HG03565 (cell line): ENCODE measurements around the gene CA11.

Source experiments
- ATAC-seq: cut with Tn5 transposase; IDR thresholded peaks from one replicate; pipeline ENCODE4 v1.9.1; 2021; ENCODE audit warnings: mild to moderate bottlenecking, moderate library complexity; ENCODE audit not compliant: unreplicated experiment

The CA11 gene

DNA sequence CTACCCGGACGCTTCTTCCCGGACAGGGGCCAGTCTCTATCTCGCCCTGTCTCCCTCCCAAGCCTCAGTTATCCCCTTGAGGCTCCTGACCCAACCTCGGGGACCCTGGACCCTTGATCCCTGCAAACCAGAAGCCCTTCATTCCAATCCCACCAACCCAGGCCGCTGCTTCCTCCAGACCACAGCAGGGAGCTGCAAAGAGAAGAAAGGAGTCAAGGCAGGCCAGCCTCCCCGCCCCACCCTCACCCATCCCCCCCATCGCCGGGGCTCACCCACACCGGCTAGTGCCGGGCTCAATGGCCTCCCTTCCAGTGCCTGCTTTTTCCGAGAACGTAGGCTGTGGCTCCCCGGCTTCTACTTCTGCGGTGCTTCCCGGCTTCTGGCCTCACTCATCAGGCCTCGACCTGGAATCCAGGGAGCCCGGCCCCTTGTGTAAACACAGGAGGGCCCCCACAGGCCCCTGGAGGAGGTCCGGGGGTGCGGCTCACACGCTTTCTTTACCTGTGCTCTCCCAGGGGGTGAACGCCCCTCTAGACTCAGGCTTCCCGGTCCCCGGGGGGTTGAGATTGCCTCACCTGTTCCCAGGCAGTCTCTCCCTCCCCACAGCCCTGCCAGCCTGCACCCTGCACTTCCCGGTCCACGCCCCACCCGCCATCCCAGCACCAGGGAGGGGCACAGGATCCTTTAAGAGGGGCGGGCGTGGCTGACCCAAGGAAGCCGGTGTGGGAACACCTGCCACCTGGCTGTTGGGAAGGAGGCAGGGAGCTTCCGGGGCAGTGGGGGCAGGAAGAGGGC is 31.4 kb downstream of the CA11 start, which contains the start of gene FAM83E:
FAM83E (minus strand) TSS at position 641 of the 795 bp plus-strand sequence. CDS start 1,704 bp downstream, outside the sequence.
- no peak for ATAC-seq

DNA sequence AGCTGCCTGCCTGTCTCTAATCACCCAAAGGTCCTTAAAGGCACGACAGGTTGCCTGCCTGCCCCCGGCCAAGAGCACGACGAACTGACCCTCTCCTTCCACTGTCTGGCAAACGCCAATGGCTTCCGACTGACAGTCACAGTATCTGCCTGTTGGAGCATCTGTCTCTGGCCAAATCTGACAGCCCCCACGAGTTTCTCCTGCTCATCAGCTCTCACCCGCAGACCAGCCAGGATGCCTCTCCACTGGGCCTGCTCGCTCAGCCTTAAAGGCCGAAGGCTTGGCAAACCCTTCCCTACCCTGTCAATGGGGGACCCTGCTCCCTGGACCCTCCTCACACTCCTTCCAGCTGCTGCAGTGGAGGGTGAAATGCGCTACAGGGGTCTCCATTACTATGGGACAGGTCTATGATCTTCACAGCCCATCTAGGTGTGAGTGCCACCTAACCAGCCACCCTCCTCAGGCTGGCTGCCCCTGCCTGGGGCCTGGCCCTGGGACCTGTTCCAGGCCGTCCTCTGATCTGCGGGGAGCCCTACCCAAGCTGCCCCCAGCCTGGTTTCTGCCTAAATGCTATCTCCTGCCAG is 32.0 kb downstream of the CA11 start:
- ATAC-seq = no peak

DNA sequence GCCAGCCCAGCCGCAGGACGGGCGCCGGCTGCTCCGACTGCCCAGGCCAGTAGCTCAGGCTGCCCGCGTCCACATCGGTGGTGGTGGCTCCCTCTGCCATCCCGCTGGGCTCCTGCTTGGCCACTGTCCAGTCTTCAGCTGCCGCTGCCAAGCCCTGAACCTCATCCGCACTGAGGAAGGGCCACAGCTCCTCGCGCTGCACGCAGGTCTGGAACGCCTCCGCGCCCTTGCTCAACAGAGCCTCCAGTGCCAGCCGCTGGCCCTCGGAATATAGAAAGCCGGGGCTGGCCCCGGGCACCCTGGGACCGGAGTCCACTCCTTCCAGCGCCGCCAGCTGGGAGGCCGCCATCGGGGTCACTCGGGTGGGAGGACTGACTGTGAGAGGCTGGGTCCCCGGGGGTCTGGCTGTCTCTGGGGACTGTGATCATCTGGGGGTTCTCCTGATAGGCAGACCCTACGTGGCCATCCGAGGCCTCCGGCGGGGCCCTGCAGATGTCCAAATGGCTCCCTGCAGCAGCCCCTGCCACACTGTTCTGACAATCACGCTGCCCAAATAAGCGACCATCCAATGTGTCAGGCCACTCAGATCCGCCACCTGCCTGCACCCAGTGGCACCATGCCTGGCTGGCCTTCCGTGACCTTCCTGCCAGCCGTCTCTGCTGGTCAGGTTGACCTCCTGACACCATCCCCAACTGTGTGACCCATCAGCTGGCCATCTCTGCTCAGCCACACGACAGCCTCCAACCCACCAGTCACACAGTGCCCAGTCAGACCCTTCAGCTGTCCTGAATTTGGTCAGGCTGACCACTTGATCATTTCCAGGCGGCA is 32.7 kb downstream of the CA11 start:
- no peak for ATAC-seq

DNA sequence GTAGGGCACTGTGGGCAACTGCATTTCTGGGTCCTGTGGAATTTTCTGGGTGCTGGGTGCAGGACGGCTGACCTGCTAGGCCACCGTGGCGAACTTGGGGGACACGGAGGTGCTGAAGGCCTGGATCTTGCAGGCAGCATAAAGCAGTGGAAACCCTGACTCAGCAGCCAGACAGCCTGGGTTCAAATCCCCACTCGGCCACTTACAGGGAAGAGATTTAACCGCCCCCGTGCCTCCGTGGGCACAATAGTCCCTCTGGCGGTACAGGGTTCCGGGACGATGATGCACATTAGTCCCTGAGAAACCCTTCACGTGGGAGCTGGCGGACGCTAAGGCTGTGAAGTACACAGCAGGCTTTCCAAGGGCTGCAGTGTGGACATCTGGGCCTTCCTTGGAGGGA is 34.1 kb downstream of the CA11 start:
- no peak for ATAC-seq

- no peak for ATAC-seq
Measured at GRCh38 chr19:48609571-48610108, 36.3 kb downstream of the CA11 start.

DNA sequence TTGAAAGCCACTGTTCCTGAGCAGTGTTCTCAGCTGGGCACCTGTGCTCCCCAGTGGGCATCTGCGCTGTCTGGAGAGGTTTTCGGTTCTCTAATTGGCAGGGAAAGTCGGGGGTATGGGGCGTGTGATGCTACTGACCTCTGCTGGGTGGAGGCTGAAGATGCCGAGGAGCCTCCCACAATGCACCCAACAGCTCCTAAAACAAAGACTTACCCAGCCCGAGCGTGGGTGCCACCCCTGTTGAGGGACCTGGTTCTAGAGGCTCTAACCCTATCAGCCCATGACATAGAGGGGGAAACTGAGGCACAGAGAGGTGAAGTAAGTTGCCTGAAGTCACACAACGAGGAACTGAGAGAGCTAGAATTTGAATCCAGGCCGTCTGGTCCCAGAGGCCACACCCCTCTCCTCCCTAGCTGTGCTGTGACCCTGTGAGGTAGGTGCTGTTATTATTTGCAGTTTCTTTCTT is 37.2 kb downstream of the CA11 start:
- ATAC-seq = no peak

DNA sequence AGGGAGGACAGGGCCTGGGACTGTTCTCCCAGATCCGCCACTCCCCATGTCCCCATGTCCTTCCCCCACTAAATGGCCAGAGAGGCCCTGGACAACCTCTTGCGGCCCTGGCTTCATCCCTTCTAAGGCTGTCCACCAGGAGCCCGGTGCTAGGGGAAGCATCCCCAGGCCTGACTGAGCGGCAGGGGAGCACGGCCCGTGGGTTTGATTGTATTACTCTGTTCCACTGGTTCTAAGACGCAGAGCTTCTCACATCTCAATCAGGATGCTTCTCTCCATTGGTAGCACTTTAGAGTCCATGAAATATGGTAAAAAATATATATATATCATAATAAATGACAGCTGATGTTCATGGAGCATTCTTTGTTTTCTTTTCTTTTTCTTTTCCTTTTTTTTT is 38.6 kb downstream of the CA11 start:
- ATAC-seq = no peak

- no peak for ATAC-seq
Measured at GRCh38 chr19:48606463-48607358, 39.3 kb downstream of the CA11 start, which contains the start of gene SPACA4. TSS of gene SPACA4 (plus strand) at chr19:48606742. CDS start at chr19:48606979, 237 bp downstream.

- ATAC-seq = no peak
Measured at GRCh38 chr19:48603850-48604249, 42.1 kb downstream of the CA11 start.

- no peak for ATAC-seq
Measured at GRCh38 chr19:48603449-48603848, 42.5 kb downstream of the CA11 start.

GRCh38 chr19:48603001-48603400 is 43.0 kb downstream of the CA11 start:
- no peak for ATAC-seq

DNA sequence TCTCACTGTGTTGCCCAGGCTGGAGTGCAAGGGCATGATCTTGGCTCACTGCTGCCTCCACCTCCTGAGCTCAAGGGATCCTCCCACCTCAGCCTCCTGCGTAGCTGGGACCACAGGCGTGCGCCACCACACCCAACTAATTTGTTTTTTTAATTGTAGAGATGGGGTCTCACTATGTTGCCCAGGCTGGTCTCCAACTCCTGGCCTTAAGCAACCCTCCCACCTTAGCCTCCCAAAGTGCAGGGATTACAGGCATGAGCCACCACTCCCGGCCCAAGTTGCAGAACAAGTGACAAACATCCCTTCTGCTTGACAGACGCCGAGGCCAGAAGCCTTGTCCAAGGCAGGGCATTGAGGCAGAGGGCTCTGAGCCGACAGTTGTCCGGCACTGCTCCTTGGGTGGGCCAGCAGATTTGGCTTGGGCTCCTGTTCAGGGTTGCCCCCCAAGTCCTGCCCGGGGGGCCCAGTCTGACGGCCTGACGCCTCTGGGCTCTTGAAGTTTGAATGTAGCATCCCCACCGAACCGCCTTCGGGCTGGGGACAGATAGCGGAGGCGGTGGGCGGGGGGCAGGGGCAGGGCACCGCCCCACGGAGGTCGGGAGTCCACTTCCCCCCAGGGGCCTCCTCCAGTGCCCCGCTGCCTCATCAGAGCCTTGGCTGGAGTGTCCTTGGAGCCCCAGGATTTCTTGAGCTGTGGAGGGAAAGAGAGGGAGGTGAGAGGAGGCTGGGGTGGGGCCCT is 45.1 kb downstream of the CA11 start:
- ATAC-seq = no peak

DNA sequence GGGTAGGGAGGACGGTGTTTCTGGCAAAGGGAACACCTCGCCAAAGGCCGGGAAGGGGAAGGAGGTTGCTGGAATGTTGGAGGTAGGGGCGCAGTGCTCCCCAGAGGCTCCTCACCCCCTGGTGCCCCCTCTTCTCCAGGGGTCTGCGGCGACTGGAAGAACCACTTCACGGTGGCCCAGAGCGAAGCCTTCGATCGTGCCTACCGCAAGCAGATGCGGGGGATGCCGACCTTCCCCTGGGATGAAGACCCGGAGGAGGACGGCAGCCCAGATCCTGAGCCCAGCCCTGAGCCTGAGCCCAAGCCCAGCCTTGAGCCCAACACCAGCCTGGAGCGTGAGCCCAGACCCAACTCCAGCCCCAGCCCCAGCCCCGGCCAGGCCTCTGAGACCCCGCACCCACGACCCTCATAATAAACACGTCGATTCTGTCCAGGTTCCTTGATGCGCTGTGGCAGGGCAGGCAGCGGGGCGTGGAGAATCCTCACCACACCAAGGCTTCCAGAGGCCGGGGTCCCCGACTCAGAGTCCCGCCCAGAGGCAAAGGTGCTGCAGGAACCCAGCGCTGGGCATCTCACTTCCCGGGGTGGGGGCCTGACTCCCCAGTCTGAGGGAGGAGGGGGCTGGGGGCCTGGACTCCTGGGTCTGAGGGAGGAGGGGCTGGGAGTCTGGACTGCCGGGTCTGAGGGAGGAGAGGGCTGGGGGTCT is 46.8 kb downstream of the CA11 start:
- no peak for ATAC-seq

- ATAC-seq = no peak
Measured at GRCh38 chr19:48596679-48597465, 49.1 kb downstream of the CA11 start.

DNA sequence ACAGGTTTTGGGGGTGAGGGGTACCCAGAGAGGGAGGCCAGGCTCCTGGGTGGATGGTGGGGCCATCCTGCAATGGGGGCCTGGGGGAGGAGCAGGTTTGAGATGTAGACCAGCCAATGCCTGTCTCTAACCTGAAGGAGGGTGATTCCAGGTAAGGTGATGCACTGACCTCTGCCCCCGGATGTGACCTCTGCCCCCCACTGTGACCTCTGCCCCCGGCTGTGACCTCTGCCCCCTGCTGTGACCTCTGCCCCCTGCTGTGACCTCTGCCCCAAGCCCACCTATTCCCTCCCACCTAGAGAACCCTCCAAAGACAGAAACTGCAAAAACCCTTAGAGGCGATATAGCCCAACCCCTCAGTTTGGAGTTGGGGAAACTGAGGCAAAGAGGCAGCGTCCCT is 49.8 kb downstream of the CA11 start:
- no peak for ATAC-seq

DNA sequence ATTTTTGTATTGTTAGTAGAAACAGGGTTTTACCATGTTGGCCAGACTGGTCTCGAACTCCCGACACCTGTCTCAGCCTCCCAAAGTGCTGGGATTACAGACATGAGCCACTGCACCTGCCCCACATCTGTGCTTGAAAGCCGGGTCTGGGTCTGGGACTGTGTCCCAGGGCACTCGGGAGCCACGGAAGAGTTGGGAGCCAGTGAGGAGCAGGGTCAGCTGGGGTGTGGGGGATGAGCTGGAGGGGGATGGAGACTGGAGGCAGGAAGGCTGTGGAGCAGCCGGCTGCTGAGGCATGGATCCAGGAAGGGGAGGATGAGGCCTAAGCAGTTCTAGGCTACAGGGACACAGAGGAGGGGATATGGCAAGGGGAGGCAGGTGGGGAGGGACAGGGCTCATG is 50.2 kb downstream of the CA11 start:
- no peak for ATAC-seq

GRCh38 chr19:48595171-48595570 is 50.8 kb downstream of the CA11 start:
- no peak for ATAC-seq

- ATAC-seq = no peak
Measured at GRCh38 chr19:48591021-48591420, 55.0 kb downstream of the CA11 start.
